SK-N-SH (cell line): ENCODE results near the gene SEBOX. TPM values are rescaled to one million over a fixed set of nuclear protein-coding genes. Genes with fewer than 3 reads are reported as not detected.

ENCODE experiments used
- CTCF ChIA-PET: fragments of 300-600, 350-600 bp; formaldehyde crosslinking; extraction: SDS; loops from one replicate; lab custom pipeline; 2021; lab: Yijun Ruan, JAX
- POLR2A ChIA-PET: fragments of 350-600 bp; sonication (Branson Sonifier 250); formaldehyde crosslinking; extraction: SDS; loops from one replicate; lab custom pipeline; 2020; ENCODE audit warnings: antibody characterized with exemption, inconsistent platforms; lab: Yijun Ruan, JAX
- DNase-seq: peaks from one replicate; pipeline ENCODE4 v3.0.0; 2012
- H2AFZ ChIP-seq: fragments of 200-600 bp; sonication (generic); 2 replicates; pipeline ENCODE4 v1.8.1; 2016; ENCODE audit warnings: antibody characterized with exemption, mild to moderate bottlenecking, low read depth
- H3F3A ChIP-seq: fragments of 200-600 bp; sonication (generic); replicated peaks from 2 replicates; pipeline ENCODE3; 2016; ENCODE audit warnings: antibody characterized with exemption, mild to moderate bottlenecking; ENCODE audit not compliant: insufficient read depth
- H3K27ac ChIP-seq, 2 experiments: fragments of 200-500 bp in 1 of 2; fragments of 200-600 bp in 1 of 2; sonication (Bioruptor generic) in 1 of 2; sonication (generic), shearing (Covaris generic) in 1 of 2; 2 replicates each; pipeline versions ENCODE4 v1.5.1 to v1.6.1; 2014 to 2016; ENCODE audit warnings: low read depth in 2 of 2, inconsistent platforms in 1 of 2, low read length in 1 of 2, mild to moderate bottlenecking in 1 of 2, mixed read lengths in 1 of 2
- H3K27me3 ChIP-seq: fragments of 200-600 bp; sonication (generic), shearing (Covaris generic); 2 replicates; pipeline ENCODE4 v1.6.1; 2016; ENCODE audit warnings: mixed run types; ENCODE audit not compliant: insufficient read depth
- H3K36me3 ChIP-seq, 2 experiments: fragments of 200-500 bp in 1 of 2; fragments of 200-600 bp in 1 of 2; sonication (Bioruptor generic) in 1 of 2; sonication (generic) in 1 of 2; replicated peaks in 1 of 2; 2 replicates each; pipeline versions ENCODE3 to v1.5.1; 2014 to 2016; ENCODE audit warnings: low read length in 1 of 2, mild to moderate bottlenecking in 1 of 2; ENCODE audit not compliant: insufficient read depth in 2 of 2, control insufficient read depth in 1 of 2
- H3K4me1 ChIP-seq, 2 experiments: fragments of 200-500 bp in 1 of 2; fragments of 200-600 bp in 1 of 2; sonication (Bioruptor generic) in 1 of 2; sonication (generic), shearing (Covaris generic) in 1 of 2; 2 replicates each; pipeline versions ENCODE4 v1.5.1 to v1.6.1; 2014 to 2016; ENCODE audit warnings: low read depth in 1 of 2, low read length in 1 of 2, mixed run types in 1 of 2; ENCODE audit not compliant: insufficient read depth in 2 of 2, control insufficient read depth in 1 of 2
- H3K4me2 ChIP-seq: fragments of 200-600 bp; sonication (generic), shearing (Covaris generic); 2 replicates; pipeline ENCODE4 v1.6.1; 2017; ENCODE audit warnings: mixed run types
- H3K4me3 ChIP-seq, 2 experiments: fragments of 200-500 bp in 1 of 2; fragments of 200-600 bp in 1 of 2; sonication (Bioruptor generic) in 1 of 2; sonication (generic), shearing (Covaris generic) in 1 of 2; 2 replicates each; pipeline versions ENCODE4 v1.5.1 to v1.8.1; 2014 to 2016; ENCODE audit warnings: low read depth in 2 of 2, inconsistent platforms in 1 of 2, low read length in 1 of 2, mild to moderate bottlenecking in 1 of 2, mixed read lengths in 1 of 2, moderate library complexity in 1 of 2
- H3K79me2 ChIP-seq: fragments of 200-600 bp; sonication (generic); 2 replicates; pipeline ENCODE4 v1.8.1; 2017; ENCODE audit warnings: mild to moderate bottlenecking; ENCODE audit not compliant: insufficient read depth
- H3K9ac ChIP-seq: fragments of 200-600 bp; sonication (generic); 2 replicates; pipeline ENCODE4 v1.6.1; 2017; ENCODE audit warnings: mixed run types
- H3K9me2 ChIP-seq: fragments of 200-600 bp; sonication (generic); 2 replicates; pipeline ENCODE4 v1.6.1; 2017; ENCODE audit warnings: mixed run types
- H3K9me3 ChIP-seq: fragments of 200-600 bp; sonication (generic); 2 replicates; pipeline ENCODE4 v1.6.1; 2017; ENCODE audit warnings: mixed run types, mild to moderate bottlenecking, moderate library complexity
- H4K20me1 ChIP-seq: fragments of 200-600 bp; sonication (generic); 2 replicates; pipeline ENCODE4 v1.6.1; 2017; ENCODE audit warnings: mild to moderate bottlenecking, mixed run types; ENCODE audit not compliant: insufficient read depth
- ELF1 ChIP-seq: IDR thresholded peaks from 2 replicates; pipeline ENCODE4 v1.4.0; 2012
- EP300 ChIP-seq, 2 experiments: IDR thresholded peaks; 2 replicates each; pipeline versions ENCODE4 v1.4.0 to v1.6.1; 2012; ENCODE audit warnings: borderline replicate concordance in 1 of 2, low read depth in 1 of 2, low read length in 1 of 2
- EZH2phosphoT487 ChIP-seq: fragments of 200-600 bp; sonication (generic); IDR thresholded peaks from 2 replicates; pipeline ENCODE4 v1.6.1; 2017; ENCODE audit warnings: low read depth, mixed run types, mild to moderate bottlenecking, antibody characterized with exemption, moderate library complexity, borderline replicate concordance
- FOSL2 ChIP-seq: IDR thresholded peaks from 2 replicates; pipeline ENCODE4 v1.4.0; 2012; ENCODE audit warnings: low read depth, mild to moderate bottlenecking, moderate library complexity, borderline replicate concordance
- FOXJ3 ChIP-seq: sonication (generic); formaldehyde crosslinking; IDR thresholded peaks from 2 replicates; pipeline ENCODE4 v1.5.1; 2020; ENCODE audit warnings: mild to moderate bottlenecking, missing genetic modification reagents
- FOXM1 ChIP-seq: IDR thresholded peaks from 2 replicates; pipeline ENCODE4 v1.4.0; 2012; ENCODE audit warnings: low read depth, mild to moderate bottlenecking
- GATA2 ChIP-seq: sonication (generic); formaldehyde crosslinking; IDR thresholded peaks from 2 replicates; pipeline ENCODE4 v1.5.0; 2020; ENCODE audit warnings: mild to moderate bottlenecking, missing genetic modification reagents
- IRF3 ChIP-seq: fragments of 150-350 bp; IDR thresholded peaks from 2 replicates; pipeline ENCODE4 v1.6.1; 2016; ENCODE audit warnings: mild to moderate bottlenecking, low read depth, low read length
- MEF2A ChIP-seq: IDR thresholded peaks from 2 replicates; pipeline ENCODE4 v1.4.0; 2012; ENCODE audit warnings: low read depth, borderline replicate concordance
- POLR2AphosphoS5 ChIP-seq: IDR thresholded peaks from 2 replicates; pipeline ENCODE4 v1.6.1; 2012; ENCODE audit warnings: low read depth, low read length
- RFX5 ChIP-seq: IDR thresholded peaks from 2 replicates; pipeline ENCODE4 v1.6.1; 2012; ENCODE audit warnings: mild to moderate bottlenecking, improper control_type of control experiment, low read length
- TAF1 ChIP-seq: IDR thresholded peaks from 2 replicates; pipeline ENCODE4 v1.6.1; 2012; ENCODE audit warnings: low read depth, mild to moderate bottlenecking, low read length, moderate library complexity, borderline replicate concordance
- TCF12 ChIP-seq: IDR thresholded peaks from 2 replicates; pipeline ENCODE4 v1.4.0; 2012
- USF2 ChIP-seq: fragments of 150-350 bp; IDR thresholded peaks from 2 replicates; pipeline ENCODE4 v1.6.1; 2017; ENCODE audit warnings: antibody characterized with exemption, low read length, low read depth, borderline replicate concordance
- WGBS: methylation state at CpG from one replicate; pipeline ENCODE4 v1.1.6; 2017; ENCODE audit warnings: low lambda C conversion rate; 5-methylcytosine and 5-hydroxymethylcytosine counted together
- polyA plus RNA-seq, 3 experiments: library from polyadenylated mRNA; depleted of rRNA; stranded (reverse); fragments of >200 nt; gene quantifications; 2 replicates each; pipeline ENCODE4 v1.2.3, GENCODE V29; 2012
- TF ChIP-seq, protein P1 (sequence below): IDR thresholded peaks from 2 replicates; pipeline ENCODE4 v1.4.0; 2012; ENCODE audit warnings: low read depth, borderline replicate concordance
- TF ChIP-seq, protein P2 (sequence below): IDR thresholded peaks from 2 replicates; pipeline ENCODE4 v1.4.0; 2012; ENCODE audit warnings: low read depth, borderline replicate concordance
- TF ChIP-seq, protein P3 (sequence below): fragments of 200-600 bp; sonication (generic); IDR thresholded peaks from 2 replicates; pipeline ENCODE4 v1.6.1; 2017; ENCODE audit warnings: antibody characterized with exemption, mild to moderate bottlenecking, moderate library complexity

Gene SEBOX
- polyA plus RNA-seq, 1 of the 3 experiments (the other 2 are of a cell fraction), result not detected

- WGBS, result 100% methylated on average over 1 of the region's 1 CpG
These were observed 42.9 kb upstream of the SEBOX start for GRCh38 chr17:28407974-28408306.

DNA sequence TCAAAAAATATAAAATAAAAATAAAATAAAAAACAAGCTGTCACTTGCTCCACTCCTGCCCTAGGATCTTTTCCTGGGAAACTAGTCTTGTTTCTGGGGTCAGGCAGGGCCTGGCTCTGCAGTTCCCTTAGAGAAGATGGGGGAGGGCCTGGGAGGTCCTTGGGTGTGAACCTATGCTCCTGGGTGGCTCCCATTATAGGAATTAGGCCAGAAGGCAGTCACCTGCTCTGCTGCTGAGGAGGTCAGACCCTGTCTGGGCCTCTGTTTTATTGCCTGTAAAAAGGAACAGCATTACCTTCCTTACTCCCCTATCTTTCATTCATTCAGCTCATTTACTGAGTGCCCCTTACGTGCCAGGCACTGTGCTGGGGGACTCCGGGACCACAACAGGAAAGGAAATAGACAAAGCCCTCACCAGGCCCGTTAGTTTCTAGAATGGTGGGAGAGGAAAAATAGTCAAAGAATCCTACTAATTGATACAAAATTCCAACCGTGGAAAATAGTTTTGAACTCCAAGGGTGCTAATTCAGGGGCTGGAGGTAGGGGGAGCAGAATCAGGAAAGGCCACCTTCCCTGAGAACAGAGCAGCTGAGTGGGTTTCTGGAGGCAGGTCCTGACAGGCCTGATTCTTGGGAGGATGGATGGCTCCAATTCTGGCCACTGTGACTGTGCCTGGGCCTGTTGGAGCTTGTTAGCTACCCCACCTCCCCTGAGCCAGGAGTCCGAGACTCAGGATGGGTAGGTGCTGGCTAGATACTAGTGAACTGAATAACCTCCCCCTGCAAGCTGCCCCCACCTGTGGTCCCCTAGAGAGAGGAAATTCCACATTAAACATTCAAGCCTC, 42.4 kb upstream of the SEBOX start:
- TF ChIP-seq ELF1, result no peak
- TF ChIP-seq, protein P1, sequence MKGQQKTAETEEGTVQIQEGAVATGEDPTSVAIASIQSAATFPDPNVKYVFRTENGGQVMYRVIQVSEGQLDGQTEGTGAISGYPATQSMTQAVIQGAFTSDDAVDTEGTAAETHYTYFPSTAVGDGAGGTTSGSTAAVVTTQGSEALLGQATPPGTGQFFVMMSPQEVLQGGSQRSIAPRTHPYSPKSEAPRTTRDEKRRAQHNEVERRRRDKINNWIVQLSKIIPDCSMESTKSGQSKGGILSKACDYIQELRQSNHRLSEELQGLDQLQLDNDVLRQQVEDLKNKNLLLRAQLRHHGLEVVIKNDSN, result no peak
- TF ChIP-seq MEF2A, result no peak
- TF ChIP-seq RFX5, result no peak
- TF ChIP-seq EZH2phosphoT487, result no peak
- no peak for TF ChIP-seq IRF3
- TF ChIP-seq USF2, result no peak
- no peak for TF ChIP-seq FOSL2
- TF ChIP-seq TCF12, result no peak
- TF ChIP-seq FOXM1, result no peak
- TF ChIP-seq, protein P2, sequence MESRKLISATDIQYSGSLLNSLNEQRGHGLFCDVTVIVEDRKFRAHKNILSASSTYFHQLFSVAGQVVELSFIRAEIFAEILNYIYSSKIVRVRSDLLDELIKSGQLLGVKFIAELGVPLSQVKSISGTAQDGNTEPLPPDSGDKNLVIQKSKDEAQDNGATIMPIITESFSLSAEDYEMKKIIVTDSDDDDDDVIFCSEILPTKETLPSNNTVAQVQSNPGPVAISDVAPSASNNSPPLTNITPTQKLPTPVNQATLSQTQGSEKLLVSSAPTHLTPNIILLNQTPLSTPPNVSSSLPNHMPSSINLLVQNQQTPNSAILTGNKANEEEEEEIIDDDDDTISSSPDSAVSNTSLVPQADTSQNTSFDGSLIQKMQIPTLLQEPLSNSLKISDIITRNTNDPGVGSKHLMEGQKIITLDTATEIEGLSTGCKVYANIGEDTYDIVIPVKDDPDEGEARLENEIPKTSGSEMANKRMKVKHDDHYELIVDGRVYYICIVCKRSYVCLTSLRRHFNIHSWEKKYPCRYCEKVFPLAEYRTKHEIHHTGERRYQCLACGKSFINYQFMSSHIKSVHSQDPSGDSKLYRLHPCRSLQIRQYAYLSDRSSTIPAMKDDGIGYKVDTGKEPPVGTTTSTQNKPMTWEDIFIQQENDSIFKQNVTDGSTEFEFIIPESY, result no peak
- TF ChIP-seq EP300 (IDR thresholded peaks at IDR 0.05; ENCODE audit: borderline replicate concordance in 1 of 2, low read depth in 1 of 2, low read length in 1 of 2), result no peak
- TF ChIP-seq FOXJ3, result no peak
- no peak for TF ChIP-seq POLR2AphosphoS5
- TF ChIP-seq, protein P3, sequence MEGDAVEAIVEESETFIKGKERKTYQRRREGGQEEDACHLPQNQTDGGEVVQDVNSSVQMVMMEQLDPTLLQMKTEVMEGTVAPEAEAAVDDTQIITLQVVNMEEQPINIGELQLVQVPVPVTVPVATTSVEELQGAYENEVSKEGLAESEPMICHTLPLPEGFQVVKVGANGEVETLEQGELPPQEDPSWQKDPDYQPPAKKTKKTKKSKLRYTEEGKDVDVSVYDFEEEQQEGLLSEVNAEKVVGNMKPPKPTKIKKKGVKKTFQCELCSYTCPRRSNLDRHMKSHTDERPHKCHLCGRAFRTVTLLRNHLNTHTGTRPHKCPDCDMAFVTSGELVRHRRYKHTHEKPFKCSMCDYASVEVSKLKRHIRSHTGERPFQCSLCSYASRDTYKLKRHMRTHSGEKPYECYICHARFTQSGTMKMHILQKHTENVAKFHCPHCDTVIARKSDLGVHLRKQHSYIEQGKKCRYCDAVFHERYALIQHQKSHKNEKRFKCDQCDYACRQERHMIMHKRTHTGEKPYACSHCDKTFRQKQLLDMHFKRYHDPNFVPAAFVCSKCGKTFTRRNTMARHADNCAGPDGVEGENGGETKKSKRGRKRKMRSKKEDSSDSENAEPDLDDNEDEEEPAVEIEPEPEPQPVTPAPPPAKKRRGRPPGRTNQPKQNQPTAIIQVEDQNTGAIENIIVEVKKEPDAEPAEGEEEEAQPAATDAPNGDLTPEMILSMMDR, result no peak
- POLR2A ChIA-PET, result interaction anchor here (1.9 kb wide), 1 partner anchor 72 kb away, joined by 8 read pairs; the partner anchor contains the start of genes IFT20 and TNFAIP1

More at GRCh38 chr17:28407974-28408306, 42.9 kb upstream of the SEBOX start:
- Histone ChIP-seq H3K9me2 (no peaks in the 10 kb centered on the region), H3F3A (peaks cover 8% of the 10 kb centered on the region), H3K27ac (no peak overlapping the region), H3K9ac (no peak overlapping the region), H3K36me3 (peaks cover 0 to 5% of the 10 kb centered on the region in 2 experiments), H3K9me3 (no peaks in the 10 kb centered on the region), H3K4me1 (peaks cover 10 to 16% of the 10 kb centered on the region in 2 experiments; a peak in 2 of 4 replicates), H3K79me2 (no peaks in the 10 kb centered on the region), H4K20me1 (no peaks in the 10 kb centered on the region), H3K4me2 (no peak overlapping the region), H3K27me3 (0 out of 2 replicates have a peak, but pooled peaks cover 5% of the 10 kb centered on the region), H3K4me3 (no peak overlapping the region), H2AFZ (no peak overlapping the region)
- ChIA-PET CTCF (interaction anchor here (4.2 kb wide), 1 partner anchor 9 kb away, joined by 23 read pairs; no protein-coding TSS in a partner anchor), POLR2A (no interaction called here)
- no peak for TF ChIP-seq TAF1
- no peak for TF ChIP-seq TCF12
- no peak for TF ChIP-seq ELF1
- no peak for TF ChIP-seq GATA2 (CRISPR knock-in tag)
- DNase-seq, result no peak

More for the DNA sequence above, 42.4 kb upstream of the SEBOX start:
- H3K79me2 ChIP-seq, result no peaks in the 10 kb centered on the region
- peaks cover 8% of the 10 kb centered on the region for H3F3A ChIP-seq
- CTCF ChIA-PET, result interaction anchor here (4.2 kb wide), 1 partner anchor 9 kb away, joined by 23 read pairs; no protein-coding TSS in a partner anchor
- H4K20me1 ChIP-seq, result no peaks in the 10 kb centered on the region
- H3K9me2 ChIP-seq, result no peaks in the 10 kb centered on the region
- no peak overlapping the region for H2AFZ ChIP-seq
- WGBS, result 83% methylated on average over 4 of the region's 5 CpGs
- no peak overlapping the region for H3K9ac ChIP-seq
- 0 out of 2 replicates have a peak, but pooled peaks cover 5% of the 10 kb centered on the region for H3K27me3 ChIP-seq
- H3K4me1 ChIP-seq, result peaks cover 10 to 16% of the 10 kb centered on the region in 2 experiments; a peak in 2 of 4 replicates
- no peak overlapping the region for H3K4me2 ChIP-seq
- no peak overlapping the region for H3K4me3 ChIP-seq
- DNase-seq, result no peak
- no peak overlapping the region for H3K27ac ChIP-seq
- H3K36me3 ChIP-seq, result peaks cover 0 to 8% of the 10 kb centered on the region in 2 experiments
- no peaks in the 10 kb centered on the region for H3K9me3 ChIP-seq
